Measurements from ENCODE around the gene ITGA1.
"Not testable (repeated sequence)": the region's sequence is repeated elsewhere in the genome, so short reads cannot be mapped to it uniquely, and the experiment has no call there.

Gene ITGA1

GRCh38 chr5:52956915-52957747, 169.4 kb downstream of the ITGA1 start:
- no peak for DNase-seq (ENCODE audit: low read depth)

GRCh38 chr5:52961274-52961681, 173.6 kb downstream of the ITGA1 start:
- DNase-seq (ENCODE audit: low read depth) = no peak

GRCh38 chr5:52963636-52964035, 175.9 kb downstream of the ITGA1 start:
- no peak for DNase-seq (ENCODE audit: low read depth)

- DNase-seq (ENCODE audit: low read depth) = peak; percentile 32
These were observed 176.4 kb downstream of the ITGA1 start for GRCh38 chr5:52964138-52964537.

GRCh38 chr5:52976157-52976556, 188.4 kb downstream of the ITGA1 start:
- DNase-seq (ENCODE audit: low read depth) = not testable (repeated sequence)

GRCh38 chr5:52977264-52977897, 189.7 kb downstream of the ITGA1 start:
- no peak for DNase-seq (ENCODE audit: low read depth)

- no peak for DNase-seq (ENCODE audit: low read depth)
These were observed 193.8 kb downstream of the ITGA1 start for GRCh38 chr5:52981507-52981906.

GRCh38 chr5:52983731-52984636, 196.3 kb downstream of the ITGA1 start:
- no peak for DNase-seq (ENCODE audit: low read depth)

- DNase-seq (ENCODE audit: low read depth) = peak; percentile 64
These were observed 197.6 kb downstream of the ITGA1 start for GRCh38 chr5:52985306-52985705.

GRCh38 chr5:52987711-52988331, 200.1 kb downstream of the ITGA1 start:
- peak; percentile 87 for DNase-seq (ENCODE audit: low read depth)

- no peak for DNase-seq (ENCODE audit: low read depth)
These were observed 200.8 kb downstream of the ITGA1 start for GRCh38 chr5:52988335-52989024.

GRCh38 chr5:52989025-52989780, 201.5 kb downstream of the ITGA1 start, which contains the start of gene ITGA2:
ITGA2 (plus strand) TSS chr5:52989352; CDS start chr5:52989469, 117 bp downstream.
- DNase-seq (ENCODE audit: low read depth) = peak; percentile 80

- DNase-seq (ENCODE audit: low read depth) = peak; percentile 69
These were observed 202.2 kb downstream of the ITGA1 start for GRCh38 chr5:52989781-52990527.

GRCh38 chr5:52990528-52990925, 202.8 kb downstream of the ITGA1 start:
- no peak for DNase-seq (ENCODE audit: low read depth)

- no peak for DNase-seq (ENCODE audit: low read depth)
These were observed 205.7 kb downstream of the ITGA1 start for GRCh38 chr5:52993367-52993766.

- peak; percentile 63 for DNase-seq (ENCODE audit: low read depth)
These were observed 206.6 kb downstream of the ITGA1 start for GRCh38 chr5:52994266-52994665.

- no peak for DNase-seq (ENCODE audit: low read depth)
These were observed 207.4 kb downstream of the ITGA1 start for GRCh38 chr5:52995095-52995494.

GRCh38 chr5:52995914-52996313, 208.2 kb downstream of the ITGA1 start:
- no peak for DNase-seq (ENCODE audit: low read depth)

GRCh38 chr5:52996979-52997378, 209.3 kb downstream of the ITGA1 start:
- no peak for DNase-seq (ENCODE audit: low read depth)

GRCh38 chr5:52997424-52997823, 209.7 kb downstream of the ITGA1 start:
- no peak for DNase-seq (ENCODE audit: low read depth)
